Type B pancreatic cell (in vitro differentiated cells): ENCODE data around the gene GCA. TPM values are rescaled to one million over a fixed set of nuclear protein-coding genes. Genes with fewer than 3 reads are reported as not detected.

Experiments used
- DNase-seq: peaks from one replicate; pipeline ENCODE4 v3.0.0; 2021; ENCODE audit warnings: mixed read lengths; ENCODE audit not compliant: unreplicated experiment; ENCODE audit errors: extremely low spot score
- H3K27ac Mint-ChIP-seq: 2 replicates; pipeline ENCODE4 v1.8.0; 2021; ENCODE audit warnings: mild to moderate bottlenecking, mixed read lengths
- H3K27me3 Mint-ChIP-seq: 2 replicates; pipeline ENCODE4 v1.8.0; 2021; ENCODE audit warnings: mixed read lengths
- H3K36me3 Mint-ChIP-seq: 2 replicates; pipeline ENCODE4 v1.8.0; 2021; ENCODE audit warnings: mixed read lengths
- H3K4me1 Mint-ChIP-seq: one replicate; pipeline ENCODE4 v1.8.0; 2021; ENCODE audit warnings: mixed read lengths; ENCODE audit not compliant: unreplicated experiment
- H3K4me3 Mint-ChIP-seq: 2 replicates; pipeline ENCODE4 v1.8.0; 2021; ENCODE audit warnings: mild to moderate bottlenecking, mixed read lengths
- H3K9me3 Mint-ChIP-seq: 2 replicates; pipeline ENCODE4 v1.8.0; 2021; ENCODE audit warnings: mixed read lengths
- total RNA-seq: library from RNA; stranded (reverse); gene quantifications from 2 replicates; pipeline ENCODE4 v1.2.1, GENCODE V29; 2021; ENCODE audit warnings: low replicate concordance
- TF ChIP-seq, protein P1 (sequence below): fragments of 200-600 bp; sonication (generic); conservative IDR thresholded peaks from 2 replicates; pipeline ENCODE4 v1.5.0; 2021; ENCODE audit warnings: antibody characterized with exemption, mild to moderate bottlenecking

The GCA gene
- total RNA-seq, 1 donor from 2014 or later = 21.1 TPM

DNA sequence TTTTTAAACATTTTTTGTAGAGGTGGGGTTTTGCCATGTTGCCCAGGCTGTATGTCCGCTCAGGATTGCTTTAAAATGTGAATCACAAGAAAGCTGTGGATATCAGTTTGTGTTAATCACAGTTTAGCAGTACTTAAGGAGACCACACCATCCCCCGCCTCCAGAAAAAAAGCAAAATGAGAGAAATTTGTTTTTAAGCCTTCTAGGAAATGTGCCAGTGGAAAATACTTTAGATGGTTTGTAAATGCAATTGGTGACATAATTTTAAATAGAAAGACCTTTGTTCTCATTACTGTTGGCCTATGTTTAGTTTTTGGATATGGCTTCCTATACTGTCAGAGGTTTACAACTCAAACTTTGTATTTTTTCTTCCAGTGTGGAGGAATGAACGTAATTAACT is 27.0 kb downstream of the GCA start:
- DNase-seq = no peak
- H3K27ac Mint-ChIP-seq = no peak overlapping the region
- no peak overlapping the region for H3K4me3 Mint-ChIP-seq
- H3K9me3 Mint-ChIP-seq = no peaks in the 10 kb centered on the region
- H3K27me3 Mint-ChIP-seq = no peaks in the 10 kb centered on the region
- TF ChIP-seq, protein P1, sequence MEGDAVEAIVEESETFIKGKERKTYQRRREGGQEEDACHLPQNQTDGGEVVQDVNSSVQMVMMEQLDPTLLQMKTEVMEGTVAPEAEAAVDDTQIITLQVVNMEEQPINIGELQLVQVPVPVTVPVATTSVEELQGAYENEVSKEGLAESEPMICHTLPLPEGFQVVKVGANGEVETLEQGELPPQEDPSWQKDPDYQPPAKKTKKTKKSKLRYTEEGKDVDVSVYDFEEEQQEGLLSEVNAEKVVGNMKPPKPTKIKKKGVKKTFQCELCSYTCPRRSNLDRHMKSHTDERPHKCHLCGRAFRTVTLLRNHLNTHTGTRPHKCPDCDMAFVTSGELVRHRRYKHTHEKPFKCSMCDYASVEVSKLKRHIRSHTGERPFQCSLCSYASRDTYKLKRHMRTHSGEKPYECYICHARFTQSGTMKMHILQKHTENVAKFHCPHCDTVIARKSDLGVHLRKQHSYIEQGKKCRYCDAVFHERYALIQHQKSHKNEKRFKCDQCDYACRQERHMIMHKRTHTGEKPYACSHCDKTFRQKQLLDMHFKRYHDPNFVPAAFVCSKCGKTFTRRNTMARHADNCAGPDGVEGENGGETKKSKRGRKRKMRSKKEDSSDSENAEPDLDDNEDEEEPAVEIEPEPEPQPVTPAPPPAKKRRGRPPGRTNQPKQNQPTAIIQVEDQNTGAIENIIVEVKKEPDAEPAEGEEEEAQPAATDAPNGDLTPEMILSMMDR = no peak
- H3K36me3 Mint-ChIP-seq = no peaks in the 10 kb centered on the region
- peaks cover 7% of the 10 kb centered on the region for H3K4me1 Mint-ChIP-seq

DNA sequence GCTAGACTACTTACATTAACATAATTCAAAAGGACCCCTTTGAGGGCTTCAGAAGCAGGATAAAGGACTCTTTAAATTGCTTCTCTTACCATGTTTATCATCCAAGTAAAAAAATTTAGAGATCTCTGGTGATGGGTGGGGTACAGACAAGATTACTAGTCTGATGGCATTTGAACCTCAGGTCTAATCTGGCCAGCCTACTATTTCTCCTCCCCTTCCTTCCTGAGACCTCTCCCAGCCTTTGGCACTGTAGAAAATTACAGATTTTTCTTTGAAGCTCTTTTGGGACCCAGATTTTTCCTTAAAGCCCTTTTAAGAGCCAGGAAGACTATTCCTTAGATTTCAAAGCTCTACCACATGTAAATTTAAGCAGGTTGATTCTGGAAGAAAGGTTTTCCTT is 28.9 kb downstream of the GCA start:
- no peak for DNase-seq
- H3K4me1 Mint-ChIP-seq = peaks cover 7% of the 10 kb centered on the region
- H3K4me3 Mint-ChIP-seq = no peak overlapping the region
- TF ChIP-seq, protein P1 = no peak
- H3K9me3 Mint-ChIP-seq = no peaks in the 10 kb centered on the region
- no peak overlapping the region for H3K27ac Mint-ChIP-seq
- no peaks in the 10 kb centered on the region for H3K36me3 Mint-ChIP-seq
- H3K27me3 Mint-ChIP-seq = no peaks in the 10 kb centered on the region

DNA sequence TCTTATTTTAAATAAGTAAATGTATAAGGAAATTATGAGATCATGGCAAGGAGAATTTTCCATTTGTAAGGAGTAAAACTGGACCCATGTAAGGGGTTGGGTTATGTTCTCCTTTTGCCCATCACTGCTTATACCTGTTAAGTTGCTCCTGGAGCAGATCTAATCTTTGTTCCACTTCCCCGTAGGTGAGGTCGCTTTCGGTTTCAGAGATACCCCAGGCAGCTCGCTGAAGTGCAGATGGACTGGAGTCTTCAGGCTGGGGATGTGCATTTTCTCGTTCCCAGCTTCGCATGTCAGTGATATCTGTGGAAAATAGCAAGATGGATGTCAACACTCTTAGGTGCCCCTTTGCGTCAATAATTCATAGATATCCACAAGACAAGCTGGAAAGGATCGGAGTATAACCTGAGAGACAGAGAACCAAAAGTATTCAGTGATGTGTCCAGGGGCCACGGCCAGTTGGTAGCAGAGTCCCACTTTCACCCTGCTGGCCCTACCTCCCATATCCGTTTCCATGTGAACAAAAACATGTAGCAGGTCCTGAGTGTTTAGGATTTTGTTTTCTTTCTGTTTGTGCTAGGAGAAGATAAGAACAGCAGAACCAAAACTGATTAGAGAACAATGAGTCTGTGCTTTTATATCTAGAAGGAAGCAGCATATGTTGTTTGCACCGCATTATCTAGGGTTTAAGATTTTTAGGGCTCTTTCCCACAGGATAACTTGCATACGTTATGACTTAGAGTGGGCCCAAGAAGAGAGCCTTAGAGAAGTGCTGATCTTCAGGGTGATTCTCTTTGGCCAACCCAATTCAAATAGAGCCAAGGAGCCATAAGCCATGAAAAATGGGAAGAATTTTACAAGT is 36.0 kb downstream of the GCA start:
- Mint-ChIP-seq H3K4me1 (peaks cover 11% of the 10 kb centered on the region), H3K27me3 (no peaks in the 10 kb centered on the region), H3K27ac (peak overlapping the region; percentile 44), H3K9me3 (no peaks in the 10 kb centered on the region), H3K4me3 (peak overlapping the region; percentile 34), H3K36me3 (no peaks in the 10 kb centered on the region)
- TF ChIP-seq, protein P1 = no peak
- DNase-seq = no peak

DNA sequence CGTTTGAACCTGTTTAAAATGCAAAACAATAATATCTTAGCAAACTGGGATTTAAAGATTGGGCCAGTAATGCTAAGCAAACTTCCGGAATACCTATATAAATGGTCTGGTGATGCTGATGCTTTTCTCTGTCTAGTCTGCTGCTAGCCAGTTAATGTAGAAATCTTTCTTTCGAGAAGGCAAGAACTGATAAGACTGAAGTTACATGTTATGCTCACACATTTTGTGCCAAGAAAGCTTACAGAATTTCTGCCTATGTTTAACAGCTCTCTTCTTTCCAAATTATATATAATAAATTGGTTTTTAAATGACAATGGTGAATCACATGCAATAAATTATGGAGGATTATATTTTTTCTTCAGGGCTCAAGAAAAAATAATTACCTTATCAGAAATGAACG is 37.9 kb downstream of the GCA start:
- TF ChIP-seq, protein P1 = no peak
- H3K27me3 Mint-ChIP-seq = no peaks in the 10 kb centered on the region
- no peak overlapping the region for H3K4me3 Mint-ChIP-seq

DNA sequence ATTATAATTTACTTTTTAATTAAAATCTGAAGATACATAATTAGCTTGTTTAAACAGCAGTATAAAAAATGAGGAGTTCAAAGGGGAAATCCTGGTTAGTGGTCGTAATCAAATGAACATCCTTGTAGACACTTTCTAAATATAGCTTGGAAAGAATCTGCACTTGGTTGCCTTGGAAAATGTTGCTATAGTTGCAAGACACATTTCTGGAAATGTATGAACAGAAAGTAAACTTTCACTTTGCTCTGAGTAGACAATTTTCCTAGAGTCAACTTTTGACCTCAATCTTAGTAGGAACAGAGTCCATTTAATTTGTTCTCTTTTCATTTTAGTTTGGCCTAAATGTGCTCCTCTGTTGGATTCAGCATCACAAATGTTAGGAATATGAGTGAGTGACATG is 38.3 kb downstream of the GCA start:
- TF ChIP-seq, protein P1 = no peak
- Mint-ChIP-seq H3K4me1 (peaks cover 11% of the 10 kb centered on the region), H3K27me3 (no peaks in the 10 kb centered on the region), H3K9me3 (no peaks in the 10 kb centered on the region), H3K36me3 (no peaks in the 10 kb centered on the region), H3K4me3 (no peak overlapping the region), H3K27ac (no peak overlapping the region)
- no peak for DNase-seq

More for the DNA sequence above, 37.9 kb downstream of the GCA start:
- H3K36me3 Mint-ChIP-seq = no peaks in the 10 kb centered on the region
- no peak for DNase-seq
- H3K9me3 Mint-ChIP-seq = no peaks in the 10 kb centered on the region
- no peak overlapping the region for H3K27ac Mint-ChIP-seq
- H3K4me1 Mint-ChIP-seq = peaks cover 11% of the 10 kb centered on the region
